GM21447 (cell line): ENCODE results near the gene MOSMO.

Experiments used
- ATAC-seq: cut with Tn5 transposase; IDR thresholded peaks from one replicate; pipeline ENCODE4 v1.9.1; 2021; ENCODE audit not compliant: unreplicated experiment

The MOSMO gene

GRCh38 chr16:22007509-22008214 lies at the start of gene MOSMO:
TSS of gene MOSMO (plus strand) at chr16:22008111. CDS start at chr16:22008302, 191 bp downstream.
- ATAC-seq = no peak

- ATAC-seq = no peak
Measured at GRCh38 chr16:21959050-21959449, 48.9 kb upstream of the MOSMO start.

GRCh38 chr16:21962475-21962874 lies 45.4 kb upstream of the MOSMO start:
- ATAC-seq = no peak

GRCh38 chr16:21963887-21964286 lies 44.0 kb upstream of the MOSMO start:
- no peak for ATAC-seq

GRCh38 chr16:21964353-21964752 lies 43.6 kb upstream of the MOSMO start:
- no peak for ATAC-seq

GRCh38 chr16:21971856-21972255 lies 36.1 kb upstream of the MOSMO start:
- no peak for ATAC-seq

GRCh38 chr16:21973945-21974344 lies 34.0 kb upstream of the MOSMO start:
- ATAC-seq = no peak

GRCh38 chr16:21980032-21980431 lies 27.9 kb upstream of the MOSMO start:
- no peak for ATAC-seq

- no peak for ATAC-seq
Measured at GRCh38 chr16:21982108-21982507, 25.8 kb upstream of the MOSMO start.

GRCh38 chr16:21984062-21984461 lies 23.8 kb upstream of the MOSMO start:
- ATAC-seq = no peak

- no peak for ATAC-seq
Measured at GRCh38 chr16:21985524-21985923, 22.4 kb upstream of the MOSMO start.

GRCh38 chr16:21986692-21987246 lies 21.1 kb upstream of the MOSMO start:
- ATAC-seq = no peak

GRCh38 chr16:21987498-21987897 lies 20.4 kb upstream of the MOSMO start:
- ATAC-seq = no peak

GRCh38 chr16:21989133-21989532 lies 18.8 kb upstream of the MOSMO start:
- no peak for ATAC-seq

- ATAC-seq = no peak
Measured at GRCh38 chr16:21989751-21990150, 18.2 kb upstream of the MOSMO start.

- no peak for ATAC-seq
Measured at GRCh38 chr16:21990381-21990944, 17.4 kb upstream of the MOSMO start.

GRCh38 chr16:21991621-21992020 lies 16.3 kb upstream of the MOSMO start:
- no peak for ATAC-seq

- ATAC-seq = no peak
Measured at GRCh38 chr16:21994856-21995465, 12.9 kb upstream of the MOSMO start.

- ATAC-seq = no peak
Measured at GRCh38 chr16:21996923-21997696, 10.8 kb upstream of the MOSMO start.

- ATAC-seq = no peak
Measured at GRCh38 chr16:21997697-21998480, 10.0 kb upstream of the MOSMO start.

- ATAC-seq = no peak
Measured at GRCh38 chr16:22001591-22001990, 6.3 kb upstream of the MOSMO start.
